ENCODE measurements around the gene GGTLC1.

Gene GGTLC1

DNA sequence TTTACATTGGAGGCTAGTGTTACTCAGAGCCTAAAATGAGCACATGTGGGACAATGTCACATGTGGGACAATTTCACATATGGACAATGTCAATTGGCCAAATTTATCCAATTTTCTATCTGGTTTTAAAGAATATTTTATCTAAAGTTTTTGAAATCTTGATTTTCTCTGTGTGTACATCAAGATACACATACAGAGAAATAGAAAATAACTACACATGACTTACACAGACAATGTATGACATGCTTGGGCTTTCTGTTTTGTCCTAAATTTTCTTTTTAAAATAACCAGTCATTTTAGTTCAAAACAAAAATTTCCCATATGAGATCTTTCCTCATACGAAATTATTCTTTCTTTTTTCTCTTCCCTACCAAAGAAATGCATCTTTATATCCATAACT, 24.6 kb downstream of the GGTLC1 start:
- no peak for DNase-seq

DNA sequence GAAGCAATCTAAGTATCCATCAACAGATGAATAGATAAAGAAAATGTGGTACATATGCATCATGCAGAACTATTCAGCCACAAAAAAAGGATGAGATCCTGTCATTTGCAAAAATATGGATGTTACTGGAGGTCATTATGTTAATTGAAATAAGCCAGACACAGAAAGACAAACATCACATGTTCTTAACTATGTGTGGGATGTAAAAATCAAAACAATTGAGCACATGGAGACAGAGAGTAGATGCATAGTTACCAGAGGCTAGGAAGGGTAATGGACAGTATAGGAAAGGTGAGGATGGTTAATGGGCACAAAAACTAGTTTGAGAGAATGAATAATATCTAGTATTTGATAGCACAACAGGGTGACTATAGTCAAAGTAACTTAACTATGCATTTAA, 26.3 kb downstream of the GGTLC1 start:
- no peak for DNase-seq

DNA sequence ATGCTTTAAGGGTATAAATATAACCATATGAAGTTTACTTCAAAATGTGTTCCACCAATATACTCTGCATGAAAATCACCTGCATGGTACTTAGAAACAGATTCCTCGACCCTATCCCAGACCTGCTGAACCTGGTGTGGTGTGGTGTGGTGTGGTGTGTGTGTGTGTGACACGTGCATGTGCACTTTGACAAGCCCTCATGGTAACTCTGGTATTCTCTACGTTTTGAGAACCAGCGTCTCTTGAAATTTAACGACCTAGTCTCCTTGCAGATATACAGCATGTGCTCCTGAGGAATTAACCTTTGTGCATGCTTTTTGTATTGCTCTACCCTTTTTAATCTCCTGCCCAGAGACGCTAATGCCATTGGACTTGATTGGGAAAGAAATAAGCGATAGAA, 29.5 kb downstream of the GGTLC1 start:
- no peak for DNase-seq

DNA sequence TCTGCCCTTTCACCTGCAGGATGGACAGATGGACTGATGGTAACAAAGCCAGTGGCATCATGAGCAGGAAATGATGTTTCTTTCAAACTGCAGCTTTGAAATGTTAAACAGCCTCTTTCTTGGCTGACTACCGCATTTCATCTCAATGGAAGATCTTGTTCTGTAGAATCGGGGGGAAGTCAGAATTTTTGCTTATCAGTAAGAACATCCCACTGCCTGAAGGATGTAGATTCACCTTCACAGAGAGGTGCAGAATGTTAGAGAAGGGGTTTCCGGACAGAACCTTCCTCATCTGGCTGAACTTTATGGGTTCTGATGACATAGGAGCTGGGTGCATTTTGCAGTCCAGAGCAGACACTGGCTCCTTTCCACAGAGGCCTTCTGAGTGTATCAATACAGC, 32.7 kb downstream of the GGTLC1 start:
- DNase-seq: no peak

DNA sequence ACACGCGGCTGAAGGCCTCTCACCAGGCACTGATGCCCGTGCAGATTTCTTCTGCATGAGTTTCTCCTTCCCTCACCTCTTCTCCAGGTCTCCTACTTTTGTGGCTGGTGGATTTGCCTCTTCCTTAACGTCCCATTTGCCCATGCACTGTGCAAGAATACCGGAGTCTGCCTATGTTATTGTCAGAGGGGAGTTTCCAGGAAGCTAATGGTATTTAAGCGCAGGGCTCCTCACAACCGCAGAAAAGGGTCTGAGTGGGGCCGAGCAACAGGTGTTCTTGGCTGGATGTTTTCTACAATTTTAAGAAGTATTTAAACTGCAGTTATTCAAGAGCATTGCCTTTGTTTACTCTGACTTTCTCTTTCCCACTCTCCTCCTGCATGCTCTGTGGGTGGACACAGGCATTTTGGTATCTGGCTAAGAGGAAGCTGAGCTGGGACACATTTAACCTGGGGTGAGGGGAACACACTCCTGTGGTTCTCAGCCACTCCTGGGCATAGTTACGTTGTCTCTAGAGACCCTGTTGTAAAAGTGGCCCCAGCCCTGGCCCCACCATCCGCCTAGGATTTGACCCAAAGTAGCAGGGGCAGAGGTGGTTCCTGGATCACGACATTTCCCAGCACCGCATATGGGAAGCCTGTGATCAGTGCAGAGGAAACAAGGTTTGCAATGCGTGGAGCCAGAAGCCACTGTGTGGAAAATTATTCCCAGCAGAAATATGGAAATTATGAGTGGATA, 34.4 kb downstream of the GGTLC1 start:
- DNase-seq: no peak

DNA sequence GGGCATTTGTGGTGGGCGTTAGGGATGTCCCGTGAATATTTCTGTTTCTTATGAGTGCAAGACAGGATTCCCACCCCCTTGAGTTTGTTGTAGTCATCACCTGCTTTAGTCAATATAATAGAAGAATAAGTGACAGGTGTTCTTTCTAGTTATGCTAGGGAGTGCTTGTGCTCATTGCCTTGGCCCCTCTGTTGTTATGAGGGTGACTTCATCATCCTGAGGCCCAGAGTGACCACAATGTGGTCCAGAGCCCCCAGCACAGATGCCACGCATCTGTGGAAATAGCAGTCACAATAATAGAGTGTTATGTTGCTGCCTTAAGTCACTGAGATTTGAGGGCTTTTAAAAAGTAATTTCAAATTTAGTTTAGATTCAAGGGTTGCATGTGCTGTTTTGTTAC, 42.4 kb downstream of the GGTLC1 start:
- no peak for DNase-seq

DNA sequence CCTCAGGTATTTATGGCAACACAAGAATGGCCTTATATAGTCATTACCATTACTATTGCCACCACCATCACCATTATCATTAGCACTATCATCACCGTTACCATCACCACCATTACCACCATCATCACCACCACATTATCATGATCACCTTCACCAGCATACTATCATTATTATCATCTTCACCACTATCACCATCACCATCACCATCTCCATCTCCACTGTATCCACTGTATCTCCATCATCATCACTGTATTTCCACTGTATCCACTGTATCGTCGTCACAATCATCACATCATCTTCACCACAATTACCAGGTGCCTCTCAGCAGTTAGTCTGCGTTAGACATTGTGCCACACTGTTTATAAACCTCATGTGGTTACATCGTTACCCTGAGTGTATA, 45.3 kb downstream of the GGTLC1 start:
- no peak for DNase-seq

DNA sequence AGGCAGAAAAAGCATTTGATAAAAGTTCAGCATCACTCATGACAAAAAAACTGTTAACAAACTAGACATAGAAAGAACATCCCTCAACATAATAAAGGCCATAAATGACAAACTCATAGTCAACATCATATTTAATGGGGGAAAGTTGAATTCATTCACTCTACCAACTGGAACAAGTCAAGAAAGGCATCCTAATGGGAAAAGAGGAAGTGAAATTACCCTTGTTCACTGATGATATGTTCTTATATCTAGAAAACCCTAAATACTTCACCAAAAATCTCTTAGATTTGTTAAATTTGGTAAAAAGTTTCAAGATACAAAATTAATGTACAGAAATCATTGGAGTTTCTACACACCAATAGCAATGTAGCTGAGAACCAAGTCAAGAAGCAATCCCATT, 48.9 kb downstream of the GGTLC1 start:
- no peak for DNase-seq

DNA sequence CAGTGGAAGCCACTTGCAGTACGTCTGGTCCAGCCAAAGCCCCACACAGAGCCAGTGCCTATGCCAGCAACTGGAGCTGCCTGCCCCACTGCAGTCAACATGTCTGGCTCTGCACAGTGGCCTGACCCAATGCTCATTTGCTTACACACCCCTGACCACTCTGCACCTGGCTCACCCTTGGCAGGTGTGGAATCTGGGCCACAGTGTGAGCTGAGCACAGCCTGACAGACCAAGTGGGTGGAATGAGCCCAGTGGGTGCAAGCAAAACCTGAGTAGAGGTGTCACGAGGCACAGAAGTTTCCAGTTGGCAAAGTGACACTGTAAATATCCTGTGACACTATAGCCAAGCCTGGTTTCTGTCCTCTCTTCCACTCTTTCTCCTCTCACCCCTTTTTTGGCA, 49.5 kb downstream of the GGTLC1 start:
- DNase-seq: no peak

DNA sequence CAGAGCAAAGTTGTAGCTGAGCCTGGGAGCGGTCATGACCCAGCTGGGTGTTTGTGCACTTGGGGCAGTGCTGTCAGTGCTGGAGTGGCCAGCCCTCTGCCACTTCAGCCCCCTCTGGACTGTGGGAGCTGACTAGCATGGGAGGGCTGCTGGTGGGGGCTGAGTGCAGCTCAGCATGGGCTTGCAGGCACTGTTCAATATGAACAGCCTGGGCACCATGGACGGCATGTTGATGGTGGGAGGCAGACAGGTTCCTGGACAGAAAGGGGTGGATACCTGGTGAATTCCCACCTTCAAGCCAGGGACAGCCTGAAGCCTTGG, 50.5 kb downstream of the GGTLC1 start:
- no peak for DNase-seq

DNA sequence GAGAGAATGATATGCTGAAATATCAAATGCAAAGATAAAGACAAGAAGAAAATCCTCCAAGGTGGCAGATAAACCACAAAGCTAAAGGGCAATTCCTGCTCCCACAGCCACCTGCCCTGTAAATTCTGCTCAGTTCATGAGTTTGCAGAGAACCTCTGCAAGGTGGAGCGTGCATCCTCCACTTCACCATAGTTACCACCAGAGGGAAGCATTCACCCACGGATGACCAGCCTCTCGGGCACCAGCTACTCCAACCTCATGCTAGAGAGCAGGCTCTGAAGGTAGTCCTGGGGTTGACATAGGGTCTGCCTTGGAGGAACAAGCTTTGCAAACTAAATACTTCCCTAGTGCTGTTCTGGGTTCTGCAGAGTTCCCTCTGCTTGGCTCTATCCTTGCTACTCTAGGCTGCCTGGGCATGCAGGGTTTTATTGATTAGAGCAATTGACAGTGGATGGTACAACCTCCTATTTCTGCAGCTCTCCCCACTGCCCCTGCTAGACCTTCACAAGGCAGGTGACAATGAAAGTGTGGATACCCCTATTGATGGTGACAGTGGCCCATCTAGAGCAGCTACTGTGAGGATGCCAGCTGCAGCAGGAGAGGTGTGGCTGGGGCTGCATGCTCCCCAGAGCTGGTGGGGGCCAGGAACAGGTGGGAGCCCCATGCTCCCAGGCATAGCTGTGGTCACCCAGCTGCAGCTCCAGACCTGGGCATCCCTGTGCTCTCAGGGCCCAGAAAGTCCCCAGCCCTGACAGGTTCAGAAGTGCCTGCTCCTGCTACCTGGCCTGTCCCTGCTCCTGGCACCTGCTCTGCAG, 51.1 kb downstream of the GGTLC1 start:
- DNase-seq: no peak

Data from 8988T (cell line).